ENCODE results near the gene EDAR.

DNA sequence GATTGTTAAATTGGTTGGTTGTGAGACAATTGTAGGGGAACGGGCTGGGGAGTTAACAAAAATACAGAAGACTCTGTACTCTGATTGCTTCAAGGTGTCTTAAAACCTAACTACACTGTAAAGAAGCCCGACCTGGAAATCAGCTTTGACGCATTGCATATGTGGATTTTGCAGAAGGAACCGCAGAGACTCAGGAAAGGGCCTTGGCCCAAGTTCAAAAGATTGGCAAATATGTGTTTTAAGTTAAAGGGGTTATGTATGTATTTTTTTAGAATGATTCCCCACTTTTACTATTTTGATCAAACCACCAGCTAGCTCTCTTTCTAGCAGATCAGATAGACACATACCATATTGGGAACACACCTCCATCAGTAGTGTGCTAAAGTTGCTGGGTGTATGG, 18.0 kb upstream of the EDAR start:
- TF ChIP-seq, protein P1, sequence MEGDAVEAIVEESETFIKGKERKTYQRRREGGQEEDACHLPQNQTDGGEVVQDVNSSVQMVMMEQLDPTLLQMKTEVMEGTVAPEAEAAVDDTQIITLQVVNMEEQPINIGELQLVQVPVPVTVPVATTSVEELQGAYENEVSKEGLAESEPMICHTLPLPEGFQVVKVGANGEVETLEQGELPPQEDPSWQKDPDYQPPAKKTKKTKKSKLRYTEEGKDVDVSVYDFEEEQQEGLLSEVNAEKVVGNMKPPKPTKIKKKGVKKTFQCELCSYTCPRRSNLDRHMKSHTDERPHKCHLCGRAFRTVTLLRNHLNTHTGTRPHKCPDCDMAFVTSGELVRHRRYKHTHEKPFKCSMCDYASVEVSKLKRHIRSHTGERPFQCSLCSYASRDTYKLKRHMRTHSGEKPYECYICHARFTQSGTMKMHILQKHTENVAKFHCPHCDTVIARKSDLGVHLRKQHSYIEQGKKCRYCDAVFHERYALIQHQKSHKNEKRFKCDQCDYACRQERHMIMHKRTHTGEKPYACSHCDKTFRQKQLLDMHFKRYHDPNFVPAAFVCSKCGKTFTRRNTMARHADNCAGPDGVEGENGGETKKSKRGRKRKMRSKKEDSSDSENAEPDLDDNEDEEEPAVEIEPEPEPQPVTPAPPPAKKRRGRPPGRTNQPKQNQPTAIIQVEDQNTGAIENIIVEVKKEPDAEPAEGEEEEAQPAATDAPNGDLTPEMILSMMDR (conservative IDR thresholded peaks at IDR 0.05 in 1 of 2, IDR thresholded peaks at IDR 0.05 in 1 of 2; ENCODE audit: low read depth in 1 of 2, low read length in 2 of 2) = no peak
- TF ChIP-seq EZH2 (IDR thresholded peaks at IDR 0.05; ENCODE audit: low read length, missing control alignments) = no peak

Data from fibroblast of lung (primary cell).